Measurements from ENCODE around the gene TOR2A. TPM values are rescaled to one million over a fixed set of nuclear protein-coding genes. Genes with fewer than 3 reads are reported as not detected.

The TOR2A gene
- total and polyA plus RNA-seq, 2 donors (not counting 3 experiments of a cell fraction or from before 2014, with no cell fraction given) = 19.3 to 23.9 TPM

- H3K4me1 ChIP-seq (ENCODE audit: control insufficient read depth, extremely low read depth, insufficient read depth, low read length) = peaks cover 5% of the 10 kb centered on the region
- no peak overlapping the region for H2AFZ ChIP-seq (ENCODE audit: low read depth, low read length)
- intact Hi-C loops (cut with micrococcal nuclease) = no loop called here
- DNase-seq (ENCODE audit: low read depth, low spot score) (no peak), FAIRE-seq (no peak)
- no peaks in the 10 kb centered on the region for H3K36me3 ChIP-seq (ENCODE audit: control insufficient read depth in 2 of 2, extremely low read depth in 1 of 2, insufficient read depth in 2 of 2, low read length in 2 of 2)
- no peak overlapping the region for H3K9ac ChIP-seq (replicated peaks; ENCODE audit: extremely low read depth, insufficient read depth, low read length)
- dilution Hi-C loops (cut with MboI; ENCODE audit: extremely low pct_ligation_motif_present, low sequenced_read_pairs) = no loop called here
- H3K27me3 ChIP-seq (ENCODE audit: control insufficient read depth in 2 of 2, insufficient read depth in 2 of 2, low read length in 2 of 2) = no peaks in the 10 kb centered on the region
- peak overlapping the region in 1 of 3 experiments; percentile 85 for H3K4me3 ChIP-seq (replicated peaks in 1 of 3; ENCODE audit: insufficient read depth in 1 of 3, low read depth in 1 of 3, low read length in 3 of 3)
- no peak for TF ChIP-seq POLR2AphosphoS5 (IDR thresholded peaks at IDR 0.05; ENCODE audit: insufficient read depth, low read depth, low read length)
- TF ChIP-seq MYC (IDR thresholded peaks at IDR 0.05; ENCODE audit: low read depth, low read length) = no peak
- TF ChIP-seq, protein P1, sequence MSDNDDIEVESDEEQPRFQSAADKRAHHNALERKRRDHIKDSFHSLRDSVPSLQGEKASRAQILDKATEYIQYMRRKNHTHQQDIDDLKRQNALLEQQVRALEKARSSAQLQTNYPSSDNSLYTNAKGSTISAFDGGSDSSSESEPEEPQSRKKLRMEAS (IDR thresholded peaks at IDR 0.05; ENCODE audit: insufficient read depth, insufficient read length) = no peak
- TF ChIP-seq GATA2 (IDR thresholded peaks at IDR 0.05; ENCODE audit: insufficient read depth, insufficient read length, low read depth, low read length) = no peak
- no peak for TF ChIP-seq JUN (IDR thresholded peaks at IDR 0.05; ENCODE audit: borderline replicate concordance, insufficient read depth, insufficient read length, low read depth)
- TF ChIP-seq POLR2A (IDR thresholded peaks at IDR 0.05; ENCODE audit: low read depth, low read length) = no peak
- no peak for TF ChIP-seq FOS (IDR thresholded peaks at IDR 0.05; ENCODE audit: borderline replicate concordance, insufficient read depth, low read length)
- TF ChIP-seq, protein P2, sequence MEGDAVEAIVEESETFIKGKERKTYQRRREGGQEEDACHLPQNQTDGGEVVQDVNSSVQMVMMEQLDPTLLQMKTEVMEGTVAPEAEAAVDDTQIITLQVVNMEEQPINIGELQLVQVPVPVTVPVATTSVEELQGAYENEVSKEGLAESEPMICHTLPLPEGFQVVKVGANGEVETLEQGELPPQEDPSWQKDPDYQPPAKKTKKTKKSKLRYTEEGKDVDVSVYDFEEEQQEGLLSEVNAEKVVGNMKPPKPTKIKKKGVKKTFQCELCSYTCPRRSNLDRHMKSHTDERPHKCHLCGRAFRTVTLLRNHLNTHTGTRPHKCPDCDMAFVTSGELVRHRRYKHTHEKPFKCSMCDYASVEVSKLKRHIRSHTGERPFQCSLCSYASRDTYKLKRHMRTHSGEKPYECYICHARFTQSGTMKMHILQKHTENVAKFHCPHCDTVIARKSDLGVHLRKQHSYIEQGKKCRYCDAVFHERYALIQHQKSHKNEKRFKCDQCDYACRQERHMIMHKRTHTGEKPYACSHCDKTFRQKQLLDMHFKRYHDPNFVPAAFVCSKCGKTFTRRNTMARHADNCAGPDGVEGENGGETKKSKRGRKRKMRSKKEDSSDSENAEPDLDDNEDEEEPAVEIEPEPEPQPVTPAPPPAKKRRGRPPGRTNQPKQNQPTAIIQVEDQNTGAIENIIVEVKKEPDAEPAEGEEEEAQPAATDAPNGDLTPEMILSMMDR (IDR thresholded peaks at IDR 0.05; ENCODE audit: extremely low read depth in 1 of 2, insufficient read depth in 1 of 2, low read depth in 1 of 2, low read length in 2 of 2) = no peak
- no peak for TF ChIP-seq EZH2 (IDR thresholded peaks at IDR 0.05; ENCODE audit: borderline replicate concordance, low read depth, low read length, severe bottlenecking)
- H3K9me1 ChIP-seq (replicated peaks; ENCODE audit: control insufficient read depth, extremely low read depth, insufficient read depth, low read length) = no peaks in the 10 kb centered on the region
- ChIA-PET POLR2A (no interaction called here), CTCF (interaction anchor here (0.9 to 3.3 kb wide), 7 partner anchors 9 to 188 kb away, joined by 3 to 30 read pairs (median 3); partner anchors contain the start of gene TOR2A)
- no TSS peak for BruUV-seq (replicated peaks)
- H3K79me2 ChIP-seq (ENCODE audit: control insufficient read depth, insufficient read depth, low read length) = peaks cover 5% of the 10 kb centered on the region
- peak overlapping the region; percentile 48 for H3K4me2 ChIP-seq (ENCODE audit: insufficient read depth, low read length)
- H4K20me1 ChIP-seq (replicated peaks; ENCODE audit: control insufficient read depth, extremely low read depth, insufficient read depth, low read length) = no peaks in the 10 kb centered on the region
- no peak overlapping the region for H3K27ac ChIP-seq (ENCODE audit: insufficient read depth, low read depth, low read length)
- H3K9me3 ChIP-seq (replicated peaks; ENCODE audit: control insufficient read depth, insufficient read depth, low read length) = no peaks in the 10 kb centered on the region
Measured at GRCh38 chr9:127714020-127714750, 20.9 kb downstream of the TOR2A start.

Measured in endothelial cell of umbilical vein (primary cell).